CD4-positive, alpha-beta T cell treated with Interleukin-15 for 4 hours (primary cell): ENCODE measurements around the gene CDS1.
"Not testable (repeated sequence)": the region's sequence is repeated elsewhere in the genome, so short reads cannot be mapped to it uniquely, and the experiment has no call there.

Experiments
- DNase-seq: peaks from one replicate; pipeline ENCODE4 v3.0.0-alpha.2; 2020; ENCODE audit warnings: low spot score

Gene CDS1

GRCh38 chr4:84611531-84611930, 28.6 kb downstream of the CDS1 start:
- DNase-seq, result no peak

GRCh38 chr4:84614891-84615290, 32.0 kb downstream of the CDS1 start:
- no peak for DNase-seq

- no peak for DNase-seq
Observed at GRCh38 chr4:84615355-84615754, 32.4 kb downstream of the CDS1 start.

GRCh38 chr4:84622959-84623358, 40.0 kb downstream of the CDS1 start:
- DNase-seq, result no peak

- no peak for DNase-seq
Observed at GRCh38 chr4:84623661-84624060, 40.7 kb downstream of the CDS1 start.

- no peak for DNase-seq
Observed at GRCh38 chr4:84626673-84627072, 43.7 kb downstream of the CDS1 start.

GRCh38 chr4:84631573-84631972, 48.6 kb downstream of the CDS1 start:
- DNase-seq, result no peak

GRCh38 chr4:84632092-84632491, 49.2 kb downstream of the CDS1 start:
- no peak for DNase-seq

GRCh38 chr4:84634961-84635360, 52.0 kb downstream of the CDS1 start:
- no peak for DNase-seq

- DNase-seq, result no peak
Observed at GRCh38 chr4:84638092-84638491, 55.2 kb downstream of the CDS1 start.

- DNase-seq, result no peak
Observed at GRCh38 chr4:84639145-84639544, 56.2 kb downstream of the CDS1 start.

- no peak for DNase-seq
Observed at GRCh38 chr4:84644087-84644486, 61.2 kb downstream of the CDS1 start.

- DNase-seq, result no peak
Observed at GRCh38 chr4:84647312-84647884, 64.5 kb downstream of the CDS1 start.

GRCh38 chr4:84648178-84648577, 65.3 kb downstream of the CDS1 start:
- no peak for DNase-seq

- DNase-seq, result no peak
Observed at GRCh38 chr4:84648863-84649647, 66.1 kb downstream of the CDS1 start.

- DNase-seq, result no peak
Observed at GRCh38 chr4:84651499-84651898, 68.6 kb downstream of the CDS1 start.

GRCh38 chr4:84652478-84652877, 69.6 kb downstream of the CDS1 start:
- DNase-seq, result no peak

GRCh38 chr4:84660606-84661005, 77.7 kb downstream of the CDS1 start:
- DNase-seq, result no peak

GRCh38 chr4:84661191-84661939, 78.4 kb downstream of the CDS1 start:
- DNase-seq, result no peak

- not testable (repeated sequence) for DNase-seq
Observed at GRCh38 chr4:84664767-84665166, 81.8 kb downstream of the CDS1 start.

GRCh38 chr4:84666439-84666838, 83.5 kb downstream of the CDS1 start:
- DNase-seq, result no peak

GRCh38 chr4:84669201-84669600, 86.3 kb downstream of the CDS1 start:
- no peak for DNase-seq

- no peak for DNase-seq
Observed at GRCh38 chr4:84672177-84672576, 89.2 kb downstream of the CDS1 start.
